LNCaP clone FGC (cell line): ENCODE results near the gene CBY2.

Source experiments
- DNase-seq: peaks from one replicate; pipeline ENCODE4 v3.0.0-alpha.2; 2011; ENCODE audit warnings: low read depth
- H3K4me3 ChIP-seq: 2 replicates; pipeline ENCODE4 v1.5.1; 2011; ENCODE audit warnings: mild to moderate bottlenecking, low read depth, low read length, control low read depth
- CTCF ChIP-seq: IDR thresholded peaks from 2 replicates; pipeline ENCODE4 v1.5.1; 2012; ENCODE audit warnings: mild to moderate bottlenecking; ENCODE audit not compliant: control insufficient read depth, insufficient read depth; ENCODE audit errors: extremely low read depth

CBY2 gene

DNA sequence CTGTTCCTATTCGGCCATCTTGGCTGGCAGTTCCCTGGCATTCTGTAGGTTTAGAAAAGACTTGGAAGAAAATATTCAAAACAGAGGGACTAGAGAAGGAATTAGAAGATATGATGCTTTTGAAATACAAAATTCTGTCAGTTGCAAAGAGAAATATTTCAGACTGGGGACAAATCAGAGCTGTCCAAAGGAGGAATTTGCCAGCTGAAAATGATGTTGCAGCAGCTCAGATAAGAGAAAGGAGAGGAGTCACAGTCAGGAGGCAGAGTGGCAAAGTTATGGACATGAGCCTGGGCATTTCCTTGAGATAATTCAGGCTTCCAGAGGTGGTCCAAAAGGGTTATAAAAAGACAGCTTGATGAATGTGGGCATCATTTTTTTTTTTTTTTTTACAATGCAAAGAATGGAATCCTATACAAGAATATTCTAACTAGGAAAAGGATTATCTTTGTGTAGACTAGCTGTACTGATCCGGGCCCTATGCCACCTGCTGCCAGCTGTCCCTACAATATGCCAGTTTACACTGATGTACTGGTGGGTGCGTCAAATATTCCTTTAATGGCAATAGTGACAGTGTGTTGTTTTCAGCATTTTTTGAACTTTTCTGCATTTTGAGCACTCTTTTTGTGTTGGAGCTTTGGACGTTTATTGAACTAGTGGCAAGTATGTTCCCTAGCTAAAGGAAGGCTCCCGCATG, 31.8 kb upstream of the CBY2 start:
- no peak overlapping the region for H3K4me3 ChIP-seq
- TF ChIP-seq CTCF = no peak
- DNase-seq = no peak

DNA sequence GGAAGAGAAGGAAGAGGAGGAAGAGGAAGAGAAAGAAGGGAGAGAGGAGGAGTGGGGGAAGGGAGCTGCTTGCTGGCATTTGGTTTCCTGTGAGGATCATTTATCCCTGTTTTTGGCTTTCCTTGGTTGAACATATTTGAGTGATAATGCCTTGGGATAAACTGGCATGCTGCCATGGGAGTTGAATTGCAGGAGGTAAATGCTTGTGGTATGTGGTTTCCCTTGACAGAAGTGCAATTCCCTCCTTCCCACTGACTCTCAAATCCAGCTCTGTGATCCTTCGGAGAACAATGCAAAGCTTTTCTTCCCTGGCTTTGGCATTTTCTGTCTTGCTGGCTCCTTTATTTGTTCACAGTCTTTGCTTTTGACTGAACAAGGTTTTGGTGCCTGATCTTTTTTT, 27.2 kb upstream of the CBY2 start:
- H3K4me3 ChIP-seq = no peak overlapping the region
- no peak for DNase-seq
- TF ChIP-seq CTCF = no peak

GRCh38 chr13:45678282-45678681, 23.8 kb upstream of the CBY2 start:
- no peak for TF ChIP-seq CTCF
- H3K4me3 ChIP-seq = no peak overlapping the region
- DNase-seq = no peak

GRCh38 chr13:45681113-45681512, 21.0 kb upstream of the CBY2 start:
- no peak for DNase-seq
- no peak overlapping the region for H3K4me3 ChIP-seq
- no peak for TF ChIP-seq CTCF

DNA sequence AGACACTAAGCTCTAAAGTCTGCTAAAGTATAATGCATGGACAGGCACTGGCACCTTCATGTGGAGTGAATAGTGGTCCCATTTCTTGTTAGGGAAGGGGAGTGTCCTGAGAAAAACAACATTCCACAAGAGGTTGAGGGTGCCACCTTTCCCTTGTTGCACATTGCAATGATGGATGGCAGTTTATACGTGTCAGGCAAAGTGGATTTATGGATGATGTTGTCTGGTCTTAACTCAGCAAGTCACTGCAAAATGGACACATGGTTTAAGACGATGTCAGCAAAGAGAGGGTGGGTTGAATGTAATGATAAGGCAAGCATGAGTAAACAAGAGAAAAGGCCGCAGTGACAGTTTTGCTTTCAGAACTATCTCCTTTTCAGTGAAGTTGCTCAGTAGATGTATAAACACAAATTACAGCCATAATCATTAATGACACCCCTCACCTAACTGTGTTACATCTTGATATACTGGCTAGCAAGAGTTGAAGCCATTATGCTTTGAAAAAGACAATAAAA, 19.6 kb upstream of the CBY2 start:
- no peak for TF ChIP-seq CTCF
- DNase-seq = no peak
- H3K4me3 ChIP-seq = no peak overlapping the region

- no peak for DNase-seq
- TF ChIP-seq CTCF = no peak
These were observed 18.4 kb upstream of the CBY2 start for GRCh38 chr13:45683701-45684100.

GRCh38 chr13:45688577-45688976, 13.5 kb upstream of the CBY2 start:
- no peak overlapping the region for H3K4me3 ChIP-seq
- TF ChIP-seq CTCF = no peak
- no peak for DNase-seq

More at GRCh38 chr13:45683701-45684100, 18.4 kb upstream of the CBY2 start:
- no peak overlapping the region for H3K4me3 ChIP-seq
